Activated CD8-positive, alpha-beta memory T cell treated with anti-CD3 and anti-CD28 coated beads, Interleukin-2, amount 50 U/mL, for 48 hours (primary cell): ENCODE results near the gene ACTBL2.

Source experiments
- DNase-seq: peaks from one replicate; pipeline ENCODE4 v3.0.0-alpha.2; 2020

The ACTBL2 gene

DNA sequence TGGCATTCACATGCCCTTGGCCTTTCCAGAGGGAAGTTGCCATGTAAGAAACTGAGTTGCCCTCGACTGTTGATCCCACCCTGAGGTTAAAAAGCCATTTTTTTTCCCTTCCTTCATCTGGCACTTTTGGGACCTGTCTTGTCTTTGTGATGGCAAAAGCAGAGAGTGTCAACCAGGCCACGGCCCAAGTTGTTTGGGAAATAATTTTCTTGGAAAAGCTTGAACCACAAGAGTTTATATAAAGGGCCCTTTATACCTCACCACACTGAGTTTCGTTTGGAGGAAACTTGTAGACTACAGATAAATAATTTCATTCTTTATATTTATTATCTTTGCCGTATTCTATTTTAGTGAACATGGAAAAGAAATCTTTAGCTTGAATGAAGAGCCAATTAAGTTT, 34.3 kb downstream of the ACTBL2 start:
- DNase-seq, result no peak

DNA sequence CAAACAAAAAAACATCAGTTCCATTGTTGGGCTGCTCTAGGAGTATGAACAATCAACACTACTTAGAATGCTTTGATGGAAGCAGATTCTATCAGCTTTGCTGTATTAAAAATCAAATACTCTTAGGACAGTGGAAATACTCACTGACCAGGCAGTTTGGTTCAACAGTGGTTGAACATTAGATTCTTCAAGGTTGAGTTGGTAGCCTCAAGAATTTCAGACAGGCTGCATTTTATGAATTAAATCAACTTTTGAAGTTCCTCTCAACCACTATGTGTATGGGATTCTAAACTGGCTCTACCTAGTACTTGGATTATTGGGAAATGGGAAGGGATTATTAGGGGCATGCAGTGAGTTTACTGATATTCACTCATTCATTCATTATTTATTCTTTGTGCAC, 35.0 kb downstream of the ACTBL2 start:
- no peak for DNase-seq

GRCh38 chr5:57446966-57447365, 35.6 kb downstream of the ACTBL2 start:
- DNase-seq, result no peak

GRCh38 chr5:57445705-57446037, 36.9 kb downstream of the ACTBL2 start:
- no peak for DNase-seq

GRCh38 chr5:57445006-57445704, 37.5 kb downstream of the ACTBL2 start:
- no peak for DNase-seq

GRCh38 chr5:57442080-57442839, 40.4 kb downstream of the ACTBL2 start:
- no peak for DNase-seq

DNA sequence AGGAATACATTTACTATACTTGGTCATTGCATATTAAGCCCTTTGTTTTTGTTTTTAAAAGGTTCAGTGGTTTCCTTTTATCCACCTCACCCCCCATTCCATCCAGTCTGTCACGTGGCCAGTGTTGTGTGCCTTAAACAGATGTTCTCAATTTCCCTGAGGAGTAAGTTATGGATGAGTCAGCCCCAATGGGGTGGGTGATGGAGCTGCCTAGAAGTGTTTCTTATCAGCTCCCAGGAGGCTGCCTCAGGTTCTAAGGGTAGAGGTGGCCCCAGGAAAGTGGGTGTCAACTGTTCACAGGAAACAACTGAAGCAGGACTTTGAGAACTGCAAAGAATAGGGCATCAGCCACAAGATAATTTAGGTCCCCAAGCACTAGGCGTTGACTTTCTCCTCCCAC, 41.1 kb downstream of the ACTBL2 start:
- DNase-seq, result no peak

DNA sequence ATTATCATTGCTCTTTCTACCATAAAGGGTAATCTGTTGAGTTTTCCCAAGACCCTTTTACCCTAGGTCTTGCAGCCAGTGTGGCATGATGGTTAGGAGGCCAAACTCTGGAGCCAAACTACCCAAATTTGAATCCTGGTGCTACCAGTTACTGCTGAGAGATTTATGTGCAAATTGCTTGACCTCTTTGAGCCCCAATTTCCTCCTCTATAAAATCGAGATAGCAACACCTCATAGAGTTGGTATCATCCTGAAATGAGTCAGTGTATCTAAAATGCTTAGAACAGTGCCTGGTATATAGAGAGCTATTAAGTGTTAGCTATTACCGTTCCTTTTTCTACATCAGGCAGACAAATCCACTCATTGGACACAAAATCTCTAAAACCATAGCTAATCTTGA, 43.0 kb downstream of the ACTBL2 start:
- no peak for DNase-seq

DNA sequence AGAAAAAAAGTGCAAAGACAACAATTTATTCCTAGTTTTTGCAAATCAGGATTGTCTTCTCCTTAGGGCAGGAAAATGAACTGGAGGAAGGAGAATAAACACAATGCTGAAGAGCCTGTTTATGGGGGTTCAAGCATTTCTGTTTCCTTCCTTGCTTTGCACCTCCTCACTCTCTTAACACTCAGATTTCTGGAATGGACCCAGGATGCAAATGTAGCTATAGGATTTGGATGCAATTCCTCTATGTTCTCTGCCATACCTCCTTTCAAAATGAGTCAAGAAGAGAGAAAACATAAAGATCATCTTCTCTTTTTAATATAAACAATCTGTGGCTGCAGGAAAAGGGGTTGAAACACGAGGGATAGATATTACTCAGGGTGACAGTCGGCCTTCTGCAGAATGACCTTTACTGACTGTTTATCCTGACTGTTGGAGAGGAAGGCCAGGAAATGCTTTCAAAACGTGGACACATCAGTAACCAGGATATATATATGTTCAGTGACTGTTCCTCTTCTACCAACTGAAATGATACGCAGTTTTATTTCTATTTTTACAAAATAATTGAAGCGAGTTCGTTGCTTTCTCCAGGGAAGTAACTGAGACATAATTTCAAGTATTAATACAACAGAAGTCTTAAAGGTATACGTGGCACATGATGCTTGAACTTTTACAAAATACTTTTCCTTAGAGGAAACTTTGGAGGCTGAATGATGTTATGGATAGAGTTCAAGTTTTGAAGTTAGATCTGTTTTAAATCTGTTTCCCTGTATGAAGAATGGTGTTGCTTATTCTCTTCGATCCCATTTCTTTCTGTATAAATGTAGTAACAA, 44.4 kb downstream of the ACTBL2 start:
- DNase-seq, result no peak

DNA sequence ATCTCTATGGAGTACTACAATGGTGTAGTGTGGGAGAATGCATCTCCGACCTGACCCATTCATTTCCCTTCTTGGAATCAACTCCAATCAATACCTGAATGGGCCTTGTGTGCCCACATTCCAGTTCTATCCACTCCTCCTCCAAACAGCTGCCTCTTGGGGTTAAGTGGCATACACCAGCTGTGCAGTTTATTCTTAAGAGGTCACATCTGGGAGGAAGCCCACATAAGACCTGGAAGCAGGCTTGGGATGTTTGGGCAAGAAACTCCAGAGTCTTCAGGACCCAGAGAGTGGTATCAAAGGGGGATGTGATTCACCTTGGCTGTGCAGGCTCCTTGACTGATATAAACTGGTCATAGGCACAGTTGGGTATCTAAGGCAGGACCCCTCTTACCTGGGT, 46.0 kb downstream of the ACTBL2 start:
- no peak for DNase-seq

GRCh38 chr5:57435701-57436134, 46.9 kb downstream of the ACTBL2 start:
- no peak for DNase-seq

- DNase-seq, result no peak
Measured at GRCh38 chr5:57434683-57435082, 47.9 kb downstream of the ACTBL2 start.

DNA sequence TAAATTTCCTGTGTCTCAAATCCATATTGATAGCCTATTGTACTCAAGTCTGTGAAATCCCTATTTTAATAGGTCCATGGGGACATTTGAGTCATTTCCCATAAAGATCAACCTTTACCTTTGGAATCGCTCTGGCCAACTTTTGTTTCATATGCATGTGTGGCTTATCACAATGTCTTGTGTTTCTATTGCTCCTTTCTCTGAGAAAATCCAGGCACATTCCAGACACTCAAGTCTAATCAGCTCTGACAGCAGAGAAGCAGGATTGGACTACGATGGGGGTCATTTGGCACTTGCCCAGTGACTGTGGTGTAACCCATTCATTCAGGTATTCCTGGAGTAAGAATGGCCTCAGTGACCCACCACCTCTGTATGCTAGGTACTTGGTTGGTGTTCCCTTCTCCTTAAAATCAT, 48.4 kb downstream of the ACTBL2 start:
- no peak for DNase-seq

DNA sequence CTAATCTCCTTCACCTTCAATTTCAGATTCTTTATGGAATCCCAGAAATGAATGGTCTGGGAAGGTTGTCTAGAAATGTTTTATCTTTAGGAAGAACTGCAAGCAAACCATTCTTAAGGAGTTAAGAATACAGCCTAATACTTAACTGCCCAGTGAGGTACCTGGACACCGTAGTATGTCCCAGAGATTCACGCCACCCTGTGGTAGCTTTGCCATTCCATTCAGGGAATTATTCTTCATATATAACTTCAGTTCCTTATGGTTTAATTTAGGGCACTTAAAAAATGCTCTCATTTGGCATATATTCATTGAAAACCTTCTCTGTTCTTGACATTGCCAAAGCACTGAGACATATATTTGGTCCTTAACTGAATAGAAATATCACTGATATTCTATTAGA, 49.7 kb downstream of the ACTBL2 start:
- no peak for DNase-seq

DNA sequence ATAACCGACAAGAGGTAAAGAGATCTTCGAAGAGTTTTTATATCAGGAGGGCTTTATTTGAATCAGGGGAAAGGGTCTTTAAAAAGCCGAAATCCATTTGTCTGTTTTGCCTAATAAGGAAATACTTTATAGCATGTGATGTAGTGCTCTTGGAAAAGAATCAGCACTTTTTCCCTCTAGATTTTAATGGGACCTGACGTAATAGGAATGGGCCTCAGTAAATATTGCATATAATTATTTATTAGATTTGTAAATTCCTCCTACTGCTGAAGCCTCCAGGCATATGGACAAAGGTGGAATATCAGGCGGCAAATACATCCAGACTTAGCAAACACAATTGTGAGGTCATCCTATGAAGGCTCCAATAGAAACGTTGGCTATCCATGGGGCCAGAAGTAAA, 50.9 kb downstream of the ACTBL2 start:
- no peak for DNase-seq
